ENCODE data around the gene COL23A1.

GRCh38 chr5:178511172-178511571 is 79.0 kb downstream of the COL23A1 start:
- TF ChIP-seq EZH2 (IDR thresholded peaks at IDR 0.05) (no peak), POLR2AphosphoS5 (IDR thresholded peaks at IDR 0.05; ENCODE audit: borderline replicate concordance, low read depth, low read length) (no peak)

Data from SK-N-MC (cell line).